Measurements from ENCODE around the gene FXN. TPM values are rescaled to one million over a fixed set of nuclear protein-coding genes. Genes with fewer than 3 reads are reported as not detected.

The FXN gene
- total and polyA plus RNA-seq, 2 experiments from 2014 or later = 12.2 to 31.5 TPM

GRCh38 chr9:69014013-69014412 lies 21.5 kb upstream of the FXN start, which contains the start of gene PRKACG:
Gene PRKACG (minus strand): TSS chr9:69014113. CDS start chr9:69014092, 21 bp downstream.
- Histone ChIP-seq H3K4me1 (ENCODE audit: insufficient read depth) (no peaks in the 10 kb centered on the region), H3K4me3 (no peak within 1 kb of the TSS), H3K27ac (no peak within 1 kb of the TSS), H4K20me1 (ENCODE audit: insufficient read depth, poor library complexity, severe bottlenecking) (no peaks in the 10 kb centered on the region), H3K9me3 (ENCODE audit: low read depth) (no peaks in the 10 kb centered on the region), H3K9me2 (replicated peaks; ENCODE audit: insufficient read depth) (no peaks in the 10 kb centered on the region), H3K27me3 (peaks cover 6% of the 10 kb centered on the region), H3K36me3 (replicated peaks; ENCODE audit: insufficient read depth, low read depth) (no peaks in the 10 kb centered on the region), H3K4me2 (no peak within 1 kb of the TSS), H3K79me2 (no peaks in the 10 kb centered on the region), H2AFZ (no peak within 1 kb of the TSS)
- DNase-seq (ENCODE audit: low spot score) = no peak
- 98% methylated on average over 27 of the region's 29 CpGs for WGBS (ENCODE audit: low lambda C conversion rate, missing lambda C conversion rate)
- TF ChIP-seq EZH2 (IDR thresholded peaks at IDR 0.05; ENCODE audit: borderline replicate concordance) = no peak
- TF ChIP-seq EZH2phosphoT487 (IDR thresholded peaks at IDR 0.05; ENCODE audit: low read depth, severe bottlenecking, unreplicated experiment) = no peak
- TF ChIP-seq, protein P1, sequence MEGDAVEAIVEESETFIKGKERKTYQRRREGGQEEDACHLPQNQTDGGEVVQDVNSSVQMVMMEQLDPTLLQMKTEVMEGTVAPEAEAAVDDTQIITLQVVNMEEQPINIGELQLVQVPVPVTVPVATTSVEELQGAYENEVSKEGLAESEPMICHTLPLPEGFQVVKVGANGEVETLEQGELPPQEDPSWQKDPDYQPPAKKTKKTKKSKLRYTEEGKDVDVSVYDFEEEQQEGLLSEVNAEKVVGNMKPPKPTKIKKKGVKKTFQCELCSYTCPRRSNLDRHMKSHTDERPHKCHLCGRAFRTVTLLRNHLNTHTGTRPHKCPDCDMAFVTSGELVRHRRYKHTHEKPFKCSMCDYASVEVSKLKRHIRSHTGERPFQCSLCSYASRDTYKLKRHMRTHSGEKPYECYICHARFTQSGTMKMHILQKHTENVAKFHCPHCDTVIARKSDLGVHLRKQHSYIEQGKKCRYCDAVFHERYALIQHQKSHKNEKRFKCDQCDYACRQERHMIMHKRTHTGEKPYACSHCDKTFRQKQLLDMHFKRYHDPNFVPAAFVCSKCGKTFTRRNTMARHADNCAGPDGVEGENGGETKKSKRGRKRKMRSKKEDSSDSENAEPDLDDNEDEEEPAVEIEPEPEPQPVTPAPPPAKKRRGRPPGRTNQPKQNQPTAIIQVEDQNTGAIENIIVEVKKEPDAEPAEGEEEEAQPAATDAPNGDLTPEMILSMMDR (IDR thresholded peaks at IDR 0.05; ENCODE audit: poor library complexity) = no peak

GRCh38 chr9:69016191-69017096 lies 19.1 kb upstream of the FXN start:
- Histone ChIP-seq H4K20me1 (ENCODE audit: insufficient read depth, poor library complexity, severe bottlenecking) (no peaks in the 10 kb centered on the region), H3K9me3 (ENCODE audit: low read depth) (no peaks in the 10 kb centered on the region), H2AFZ (no peak overlapping the region), H3K4me2 (no peak overlapping the region), H3K4me1 (ENCODE audit: insufficient read depth) (no peaks in the 10 kb centered on the region), H3K4me3 (no peak overlapping the region), H3K9me2 (replicated peaks; ENCODE audit: insufficient read depth) (no peaks in the 10 kb centered on the region), H3K27me3 (peaks cover 6% of the 10 kb centered on the region), H3K36me3 (replicated peaks; ENCODE audit: insufficient read depth, low read depth) (no peaks in the 10 kb centered on the region), H3K27ac (no peak overlapping the region), H3K79me2 (no peaks in the 10 kb centered on the region)
- TF ChIP-seq EZH2phosphoT487 (IDR thresholded peaks at IDR 0.05; ENCODE audit: low read depth, severe bottlenecking, unreplicated experiment) (no peak), EZH2 (IDR thresholded peaks at IDR 0.05; ENCODE audit: borderline replicate concordance) (no peak)
- TF ChIP-seq, protein P1 (IDR thresholded peaks at IDR 0.05; ENCODE audit: poor library complexity) = no peak
- 68% methylated on average over 5 of the region's 5 CpGs for WGBS (ENCODE audit: low lambda C conversion rate, missing lambda C conversion rate)
- DNase-seq (ENCODE audit: low spot score) = no peak

GRCh38 chr9:69018737-69019136 lies 16.8 kb upstream of the FXN start:
- no peak for DNase-seq (ENCODE audit: low spot score)
- H3K4me3 ChIP-seq = no peak overlapping the region
- peaks cover 6% of the 10 kb centered on the region for H3K27me3 ChIP-seq
- no peaks in the 10 kb centered on the region for H4K20me1 ChIP-seq (ENCODE audit: insufficient read depth, poor library complexity, severe bottlenecking)
- WGBS (ENCODE audit: low lambda C conversion rate, missing lambda C conversion rate) = 76% methylated on average over 5 of the region's 5 CpGs
- no peaks in the 10 kb centered on the region for H3K4me1 ChIP-seq (ENCODE audit: insufficient read depth)
- no peaks in the 10 kb centered on the region for H3K9me2 ChIP-seq (replicated peaks; ENCODE audit: insufficient read depth)
- no peak for TF ChIP-seq EZH2phosphoT487 (IDR thresholded peaks at IDR 0.05; ENCODE audit: low read depth, severe bottlenecking, unreplicated experiment)
- no peak for TF ChIP-seq EZH2 (IDR thresholded peaks at IDR 0.05; ENCODE audit: borderline replicate concordance)
- TF ChIP-seq, protein P1 (IDR thresholded peaks at IDR 0.05; ENCODE audit: poor library complexity) = no peak
- no peak overlapping the region for H2AFZ ChIP-seq
- no peaks in the 10 kb centered on the region for H3K79me2 ChIP-seq
- H3K27ac ChIP-seq = no peak overlapping the region
- H3K4me2 ChIP-seq = no peak overlapping the region
- H3K9me3 ChIP-seq (ENCODE audit: low read depth) = no peaks in the 10 kb centered on the region
- H3K36me3 ChIP-seq (replicated peaks; ENCODE audit: insufficient read depth, low read depth) = no peaks in the 10 kb centered on the region

Measured in hepatocyte (in vitro differentiated cells).